ENCODE measurements around the gene RAI1. TPM values are rescaled to one million over a fixed set of nuclear protein-coding genes. Genes with fewer than 3 reads are reported as not detected.

RAI1 gene
- total and polyA plus RNA-seq, 2 of the 13 experiments (the other 11 are each of a cell fraction or from before 2014, with no cell fraction given), result 3.4 to 5.2 TPM

GRCh38 chr17:17781591-17782496 lies 100.6 kb downstream of the RAI1 start (continued):
- TF ChIP-seq RFX5 (IDR thresholded peaks at IDR 0.05; ENCODE audit: low read depth, low read length), result no peak
- TF ChIP-seq ELF3 (CRISPR knock-in tag; IDR thresholded peaks at IDR 0.05), result no peak
- TF ChIP-seq AGO2 (optimal IDR thresholded peaks at IDR 0.05; ENCODE audit: low read depth, low read length), result peak; percentile 45
- TF ChIP-seq TSC22D2 (CRISPR knock-in tag; IDR thresholded peaks at IDR 0.05; ENCODE audit: borderline replicate concordance), result no peak
- no peak for TF ChIP-seq ZNF691 (CRISPR knock-in tag; IDR thresholded peaks at IDR 0.05; ENCODE audit: borderline replicate concordance, low read depth)
- TF ChIP-seq SETDB1 (CRISPR knock-in tag; IDR thresholded peaks at IDR 0.05; ENCODE audit: borderline replicate concordance), result no peak
- no peak for TF ChIP-seq ZBTB34 (CRISPR knock-in tag; IDR thresholded peaks at IDR 0.05)
- 0 out of 2 replicates have a peak, but pooled peaks have one; percentile 23 for TF ChIP-seq MYC (CRISPR knock-in tag; IDR thresholded peaks at IDR 0.05; ENCODE audit: borderline replicate concordance)
- TF ChIP-seq ZSCAN12 (CRISPR knock-in tag; IDR thresholded peaks at IDR 0.05), result no peak
- TF ChIP-seq, protein P1, sequence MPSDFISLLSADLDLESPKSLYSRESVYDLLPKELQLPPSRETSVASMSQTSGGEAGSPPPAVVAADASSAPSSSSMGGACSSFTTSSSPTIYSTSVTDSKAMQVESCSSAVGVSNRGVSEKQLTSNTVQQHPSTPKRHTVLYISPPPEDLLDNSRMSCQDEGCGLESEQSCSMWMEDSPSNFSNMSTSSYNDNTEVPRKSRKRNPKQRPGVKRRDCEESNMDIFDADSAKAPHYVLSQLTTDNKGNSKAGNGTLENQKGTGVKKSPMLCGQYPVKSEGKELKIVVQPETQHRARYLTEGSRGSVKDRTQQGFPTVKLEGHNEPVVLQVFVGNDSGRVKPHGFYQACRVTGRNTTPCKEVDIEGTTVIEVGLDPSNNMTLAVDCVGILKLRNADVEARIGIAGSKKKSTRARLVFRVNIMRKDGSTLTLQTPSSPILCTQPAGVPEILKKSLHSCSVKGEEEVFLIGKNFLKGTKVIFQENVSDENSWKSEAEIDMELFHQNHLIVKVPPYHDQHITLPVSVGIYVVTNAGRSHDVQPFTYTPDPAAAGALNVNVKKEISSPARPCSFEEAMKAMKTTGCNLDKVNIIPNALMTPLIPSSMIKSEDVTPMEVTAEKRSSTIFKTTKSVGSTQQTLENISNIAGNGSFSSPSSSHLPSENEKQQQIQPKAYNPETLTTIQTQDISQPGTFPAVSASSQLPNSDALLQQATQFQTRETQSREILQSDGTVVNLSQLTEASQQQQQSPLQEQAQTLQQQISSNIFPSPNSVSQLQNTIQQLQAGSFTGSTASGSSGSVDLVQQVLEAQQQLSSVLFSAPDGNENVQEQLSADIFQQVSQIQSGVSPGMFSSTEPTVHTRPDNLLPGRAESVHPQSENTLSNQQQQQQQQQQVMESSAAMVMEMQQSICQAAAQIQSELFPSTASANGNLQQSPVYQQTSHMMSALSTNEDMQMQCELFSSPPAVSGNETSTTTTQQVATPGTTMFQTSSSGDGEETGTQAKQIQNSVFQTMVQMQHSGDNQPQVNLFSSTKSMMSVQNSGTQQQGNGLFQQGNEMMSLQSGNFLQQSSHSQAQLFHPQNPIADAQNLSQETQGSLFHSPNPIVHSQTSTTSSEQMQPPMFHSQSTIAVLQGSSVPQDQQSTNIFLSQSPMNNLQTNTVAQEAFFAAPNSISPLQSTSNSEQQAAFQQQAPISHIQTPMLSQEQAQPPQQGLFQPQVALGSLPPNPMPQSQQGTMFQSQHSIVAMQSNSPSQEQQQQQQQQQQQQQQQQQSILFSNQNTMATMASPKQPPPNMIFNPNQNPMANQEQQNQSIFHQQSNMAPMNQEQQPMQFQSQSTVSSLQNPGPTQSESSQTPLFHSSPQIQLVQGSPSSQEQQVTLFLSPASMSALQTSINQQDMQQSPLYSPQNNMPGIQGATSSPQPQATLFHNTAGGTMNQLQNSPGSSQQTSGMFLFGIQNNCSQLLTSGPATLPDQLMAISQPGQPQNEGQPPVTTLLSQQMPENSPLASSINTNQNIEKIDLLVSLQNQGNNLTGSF (CRISPR knock-in tag; IDR thresholded peaks at IDR 0.05), result no peak
- TF ChIP-seq, protein P2, sequence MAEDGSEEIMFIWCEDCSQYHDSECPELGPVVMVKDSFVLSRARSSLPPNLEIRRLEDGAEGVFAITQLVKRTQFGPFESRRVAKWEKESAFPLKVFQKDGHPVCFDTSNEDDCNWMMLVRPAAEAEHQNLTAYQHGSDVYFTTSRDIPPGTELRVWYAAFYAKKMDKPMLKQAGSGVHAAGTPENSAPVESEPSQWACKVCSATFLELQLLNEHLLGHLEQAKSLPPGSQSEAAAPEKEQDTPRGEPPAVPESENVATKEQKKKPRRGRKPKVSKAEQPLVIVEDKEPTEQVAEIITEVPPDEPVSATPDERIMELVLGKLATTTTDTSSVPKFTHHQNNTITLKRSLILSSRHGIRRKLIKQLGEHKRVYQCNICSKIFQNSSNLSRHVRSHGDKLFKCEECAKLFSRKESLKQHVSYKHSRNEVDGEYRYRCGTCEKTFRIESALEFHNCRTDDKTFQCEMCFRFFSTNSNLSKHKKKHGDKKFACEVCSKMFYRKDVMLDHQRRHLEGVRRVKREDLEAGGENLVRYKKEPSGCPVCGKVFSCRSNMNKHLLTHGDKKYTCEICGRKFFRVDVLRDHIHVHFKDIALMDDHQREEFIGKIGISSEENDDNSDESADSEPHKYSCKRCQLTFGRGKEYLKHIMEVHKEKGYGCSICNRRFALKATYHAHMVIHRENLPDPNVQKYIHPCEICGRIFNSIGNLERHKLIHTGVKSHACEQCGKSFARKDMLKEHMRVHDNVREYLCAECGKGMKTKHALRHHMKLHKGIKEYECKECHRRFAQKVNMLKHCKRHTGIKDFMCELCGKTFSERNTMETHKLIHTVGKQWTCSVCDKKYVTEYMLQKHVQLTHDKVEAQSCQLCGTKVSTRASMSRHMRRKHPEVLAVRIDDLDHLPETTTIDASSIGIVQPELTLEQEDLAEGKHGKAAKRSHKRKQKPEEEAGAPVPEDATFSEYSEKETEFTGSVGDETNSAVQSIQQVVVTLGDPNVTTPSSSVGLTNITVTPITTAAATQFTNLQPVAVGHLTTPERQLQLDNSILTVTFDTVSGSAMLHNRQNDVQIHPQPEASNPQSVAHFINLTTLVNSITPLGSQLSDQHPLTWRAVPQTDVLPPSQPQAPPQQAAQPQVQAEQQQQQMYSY (CRISPR knock-in tag; IDR thresholded peaks at IDR 0.05), result no peak
- TF ChIP-seq, protein P3, sequence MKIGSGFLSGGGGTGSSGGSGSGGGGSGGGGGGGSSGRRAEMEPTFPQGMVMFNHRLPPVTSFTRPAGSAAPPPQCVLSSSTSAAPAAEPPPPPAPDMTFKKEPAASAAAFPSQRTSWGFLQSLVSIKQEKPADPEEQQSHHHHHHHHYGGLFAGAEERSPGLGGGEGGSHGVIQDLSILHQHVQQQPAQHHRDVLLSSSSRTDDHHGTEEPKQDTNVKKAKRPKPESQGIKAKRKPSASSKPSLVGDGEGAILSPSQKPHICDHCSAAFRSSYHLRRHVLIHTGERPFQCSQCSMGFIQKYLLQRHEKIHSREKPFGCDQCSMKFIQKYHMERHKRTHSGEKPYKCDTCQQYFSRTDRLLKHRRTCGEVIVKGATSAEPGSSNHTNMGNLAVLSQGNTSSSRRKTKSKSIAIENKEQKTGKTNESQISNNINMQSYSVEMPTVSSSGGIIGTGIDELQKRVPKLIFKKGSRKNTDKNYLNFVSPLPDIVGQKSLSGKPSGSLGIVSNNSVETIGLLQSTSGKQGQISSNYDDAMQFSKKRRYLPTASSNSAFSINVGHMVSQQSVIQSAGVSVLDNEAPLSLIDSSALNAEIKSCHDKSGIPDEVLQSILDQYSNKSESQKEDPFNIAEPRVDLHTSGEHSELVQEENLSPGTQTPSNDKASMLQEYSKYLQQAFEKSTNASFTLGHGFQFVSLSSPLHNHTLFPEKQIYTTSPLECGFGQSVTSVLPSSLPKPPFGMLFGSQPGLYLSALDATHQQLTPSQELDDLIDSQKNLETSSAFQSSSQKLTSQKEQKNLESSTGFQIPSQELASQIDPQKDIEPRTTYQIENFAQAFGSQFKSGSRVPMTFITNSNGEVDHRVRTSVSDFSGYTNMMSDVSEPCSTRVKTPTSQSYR (CRISPR knock-in tag; IDR thresholded peaks at IDR 0.05; ENCODE audit: borderline replicate concordance), result 0 out of 2 replicates have a peak, but pooled peaks have one; percentile 14
- TF ChIP-seq ELF1 (CRISPR knock-in tag; IDR thresholded peaks at IDR 0.05), result no peak

Data from HepG2 (cell line).